SK-N-SH (cell line): Measurements from ENCODE around the gene NOD1. TPM values are rescaled to one million over a fixed set of nuclear protein-coding genes. Genes with fewer than 3 reads are reported as not detected.

ENCODE experiments used
- CTCF ChIA-PET: fragments of 300-600, 350-600 bp; formaldehyde crosslinking; extraction: SDS; loops from one replicate; lab custom pipeline; 2021; lab: Yijun Ruan, JAX
- POLR2A ChIA-PET: fragments of 350-600 bp; sonication (Branson Sonifier 250); formaldehyde crosslinking; extraction: SDS; loops from one replicate; lab custom pipeline; 2020; ENCODE audit warnings: antibody characterized with exemption, inconsistent platforms; lab: Yijun Ruan, JAX
- DNase-seq: peaks from one replicate; pipeline ENCODE4 v3.0.0; 2012
- H2AFZ ChIP-seq: fragments of 200-600 bp; sonication (generic); 2 replicates; pipeline ENCODE4 v1.8.1; 2016; ENCODE audit warnings: antibody characterized with exemption, mild to moderate bottlenecking, low read depth
- H3F3A ChIP-seq: fragments of 200-600 bp; sonication (generic); replicated peaks from 2 replicates; pipeline ENCODE3; 2016; ENCODE audit warnings: antibody characterized with exemption, mild to moderate bottlenecking; ENCODE audit not compliant: insufficient read depth
- H3K27ac ChIP-seq, 2 experiments: fragments of 200-500 bp in 1 of 2; fragments of 200-600 bp in 1 of 2; sonication (Bioruptor generic) in 1 of 2; sonication (generic), shearing (Covaris generic) in 1 of 2; 2 replicates each; pipeline versions ENCODE4 v1.5.1 to v1.6.1; 2014 to 2016; ENCODE audit warnings: low read depth in 2 of 2, inconsistent platforms in 1 of 2, low read length in 1 of 2, mild to moderate bottlenecking in 1 of 2, mixed read lengths in 1 of 2
- H3K27me3 ChIP-seq: fragments of 200-600 bp; sonication (generic), shearing (Covaris generic); 2 replicates; pipeline ENCODE4 v1.6.1; 2016; ENCODE audit warnings: mixed run types; ENCODE audit not compliant: insufficient read depth
- H3K36me3 ChIP-seq, 2 experiments: fragments of 200-500 bp in 1 of 2; fragments of 200-600 bp in 1 of 2; sonication (Bioruptor generic) in 1 of 2; sonication (generic) in 1 of 2; replicated peaks in 1 of 2; 2 replicates each; pipeline versions ENCODE3 to v1.5.1; 2014 to 2016; ENCODE audit warnings: low read length in 1 of 2, mild to moderate bottlenecking in 1 of 2; ENCODE audit not compliant: insufficient read depth in 2 of 2, control insufficient read depth in 1 of 2
- H3K4me1 ChIP-seq, 2 experiments: fragments of 200-500 bp in 1 of 2; fragments of 200-600 bp in 1 of 2; sonication (Bioruptor generic) in 1 of 2; sonication (generic), shearing (Covaris generic) in 1 of 2; 2 replicates each; pipeline versions ENCODE4 v1.5.1 to v1.6.1; 2014 to 2016; ENCODE audit warnings: low read depth in 1 of 2, low read length in 1 of 2, mixed run types in 1 of 2; ENCODE audit not compliant: insufficient read depth in 2 of 2, control insufficient read depth in 1 of 2
- H3K4me2 ChIP-seq: fragments of 200-600 bp; sonication (generic), shearing (Covaris generic); 2 replicates; pipeline ENCODE4 v1.6.1; 2017; ENCODE audit warnings: mixed run types
- H3K4me3 ChIP-seq, 2 experiments: fragments of 200-500 bp in 1 of 2; fragments of 200-600 bp in 1 of 2; sonication (Bioruptor generic) in 1 of 2; sonication (generic), shearing (Covaris generic) in 1 of 2; 2 replicates each; pipeline versions ENCODE4 v1.5.1 to v1.8.1; 2014 to 2016; ENCODE audit warnings: low read depth in 2 of 2, inconsistent platforms in 1 of 2, low read length in 1 of 2, mild to moderate bottlenecking in 1 of 2, mixed read lengths in 1 of 2, moderate library complexity in 1 of 2
- H3K79me2 ChIP-seq: fragments of 200-600 bp; sonication (generic); 2 replicates; pipeline ENCODE4 v1.8.1; 2017; ENCODE audit warnings: mild to moderate bottlenecking; ENCODE audit not compliant: insufficient read depth
- H3K9ac ChIP-seq: fragments of 200-600 bp; sonication (generic); 2 replicates; pipeline ENCODE4 v1.6.1; 2017; ENCODE audit warnings: mixed run types
- H3K9me2 ChIP-seq: fragments of 200-600 bp; sonication (generic); 2 replicates; pipeline ENCODE4 v1.6.1; 2017; ENCODE audit warnings: mixed run types
- H3K9me3 ChIP-seq: fragments of 200-600 bp; sonication (generic); 2 replicates; pipeline ENCODE4 v1.6.1; 2017; ENCODE audit warnings: mixed run types, mild to moderate bottlenecking, moderate library complexity
- H4K20me1 ChIP-seq: fragments of 200-600 bp; sonication (generic); 2 replicates; pipeline ENCODE4 v1.6.1; 2017; ENCODE audit warnings: mild to moderate bottlenecking, mixed run types; ENCODE audit not compliant: insufficient read depth
- EZH2phosphoT487 ChIP-seq: fragments of 200-600 bp; sonication (generic); IDR thresholded peaks from 2 replicates; pipeline ENCODE4 v1.6.1; 2017; ENCODE audit warnings: low read depth, mixed run types, mild to moderate bottlenecking, antibody characterized with exemption, moderate library complexity, borderline replicate concordance
- FOSL2 ChIP-seq: IDR thresholded peaks from 2 replicates; pipeline ENCODE4 v1.4.0; 2012; ENCODE audit warnings: low read depth, mild to moderate bottlenecking, moderate library complexity, borderline replicate concordance
- FOXM1 ChIP-seq: IDR thresholded peaks from 2 replicates; pipeline ENCODE4 v1.4.0; 2012; ENCODE audit warnings: low read depth, mild to moderate bottlenecking
- GATA2 ChIP-seq: sonication (generic); formaldehyde crosslinking; IDR thresholded peaks from 2 replicates; pipeline ENCODE4 v1.5.0; 2020; ENCODE audit warnings: mild to moderate bottlenecking, missing genetic modification reagents
- IRF3 ChIP-seq: fragments of 150-350 bp; IDR thresholded peaks from 2 replicates; pipeline ENCODE4 v1.6.1; 2016; ENCODE audit warnings: mild to moderate bottlenecking, low read depth, low read length
- JUND ChIP-seq: IDR thresholded peaks from 2 replicates; pipeline ENCODE4 v1.4.0; 2012
- MXI1 ChIP-seq: IDR thresholded peaks from 2 replicates; pipeline ENCODE4 v1.6.1; 2012; ENCODE audit warnings: mild to moderate bottlenecking, low read depth, low read length, improper control_type of control experiment
- RCOR1 ChIP-seq: fragments of 150-350 bp; IDR thresholded peaks from 2 replicates; pipeline ENCODE4 v1.6.1; 2017; ENCODE audit warnings: antibody characterized with exemption, low read length
- RXRA ChIP-seq: IDR thresholded peaks from 2 replicates; pipeline ENCODE4 v1.4.0; 2012; ENCODE audit warnings: low read depth, mild to moderate bottlenecking, borderline replicate concordance
- SIN3A ChIP-seq: IDR thresholded peaks from 2 replicates; pipeline ENCODE4 v1.6.1; 2012; ENCODE audit warnings: low read depth, mild to moderate bottlenecking, low read length, moderate library complexity, borderline replicate concordance
- SMC3 ChIP-seq: IDR thresholded peaks from 2 replicates; pipeline ENCODE4 v1.6.1; 2012; ENCODE audit warnings: low read depth, low read length, improper control_type of control experiment
- TEAD4 ChIP-seq: IDR thresholded peaks from 2 replicates; pipeline ENCODE4 v1.4.0; 2012; ENCODE audit warnings: mild to moderate bottlenecking, borderline replicate concordance; ENCODE audit not compliant: insufficient read depth
- WGBS: methylation state at CpG from one replicate; pipeline ENCODE4 v1.1.6; 2017; ENCODE audit warnings: low lambda C conversion rate; 5-methylcytosine and 5-hydroxymethylcytosine counted together
- polyA plus RNA-seq, 3 experiments: library from polyadenylated mRNA; depleted of rRNA; stranded (reverse); fragments of >200 nt; gene quantifications; 2 replicates each; pipeline ENCODE4 v1.2.3, GENCODE V29; 2012
- TF ChIP-seq, protein P1 (sequence below): IDR thresholded peaks from 2 replicates; pipeline ENCODE4 v1.4.0; 2012; ENCODE audit warnings: low read depth, borderline replicate concordance
- TF ChIP-seq, protein P2 (sequence below): IDR thresholded peaks from 2 replicates; pipeline ENCODE4; 2012
- TF ChIP-seq, protein P3 (sequence below): fragments of 200-600 bp; sonication (generic); IDR thresholded peaks from 2 replicates; pipeline ENCODE4 v1.6.1; 2017; ENCODE audit warnings: antibody characterized with exemption, mild to moderate bottlenecking, moderate library complexity

NOD1 gene
- polyA plus RNA-seq, 1 of the 3 experiments (the other 2 are of a cell fraction) = 5.5 TPM

- TF ChIP-seq SMC3 (no peak), MXI1 (no peak)
- TF ChIP-seq, protein P1, sequence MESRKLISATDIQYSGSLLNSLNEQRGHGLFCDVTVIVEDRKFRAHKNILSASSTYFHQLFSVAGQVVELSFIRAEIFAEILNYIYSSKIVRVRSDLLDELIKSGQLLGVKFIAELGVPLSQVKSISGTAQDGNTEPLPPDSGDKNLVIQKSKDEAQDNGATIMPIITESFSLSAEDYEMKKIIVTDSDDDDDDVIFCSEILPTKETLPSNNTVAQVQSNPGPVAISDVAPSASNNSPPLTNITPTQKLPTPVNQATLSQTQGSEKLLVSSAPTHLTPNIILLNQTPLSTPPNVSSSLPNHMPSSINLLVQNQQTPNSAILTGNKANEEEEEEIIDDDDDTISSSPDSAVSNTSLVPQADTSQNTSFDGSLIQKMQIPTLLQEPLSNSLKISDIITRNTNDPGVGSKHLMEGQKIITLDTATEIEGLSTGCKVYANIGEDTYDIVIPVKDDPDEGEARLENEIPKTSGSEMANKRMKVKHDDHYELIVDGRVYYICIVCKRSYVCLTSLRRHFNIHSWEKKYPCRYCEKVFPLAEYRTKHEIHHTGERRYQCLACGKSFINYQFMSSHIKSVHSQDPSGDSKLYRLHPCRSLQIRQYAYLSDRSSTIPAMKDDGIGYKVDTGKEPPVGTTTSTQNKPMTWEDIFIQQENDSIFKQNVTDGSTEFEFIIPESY = no peak
- TF ChIP-seq, protein P2, sequence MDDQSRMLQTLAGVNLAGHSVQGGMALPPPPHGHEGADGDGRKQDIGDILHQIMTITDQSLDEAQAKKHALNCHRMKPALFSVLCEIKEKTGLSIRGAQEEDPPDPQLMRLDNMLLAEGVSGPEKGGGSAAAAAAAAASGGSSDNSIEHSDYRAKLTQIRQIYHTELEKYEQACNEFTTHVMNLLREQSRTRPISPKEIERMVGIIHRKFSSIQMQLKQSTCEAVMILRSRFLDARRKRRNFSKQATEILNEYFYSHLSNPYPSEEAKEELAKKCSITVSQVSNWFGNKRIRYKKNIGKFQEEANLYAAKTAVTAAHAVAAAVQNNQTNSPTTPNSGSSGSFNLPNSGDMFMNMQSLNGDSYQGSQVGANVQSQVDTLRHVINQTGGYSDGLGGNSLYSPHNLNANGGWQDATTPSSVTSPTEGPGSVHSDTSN = no peak
- TF ChIP-seq, all 33 proteins: peak for 0
These were observed 73.4 kb downstream of the NOD1 start (continued) for GRCh38 chr7:30405179-30405578.

DNA sequence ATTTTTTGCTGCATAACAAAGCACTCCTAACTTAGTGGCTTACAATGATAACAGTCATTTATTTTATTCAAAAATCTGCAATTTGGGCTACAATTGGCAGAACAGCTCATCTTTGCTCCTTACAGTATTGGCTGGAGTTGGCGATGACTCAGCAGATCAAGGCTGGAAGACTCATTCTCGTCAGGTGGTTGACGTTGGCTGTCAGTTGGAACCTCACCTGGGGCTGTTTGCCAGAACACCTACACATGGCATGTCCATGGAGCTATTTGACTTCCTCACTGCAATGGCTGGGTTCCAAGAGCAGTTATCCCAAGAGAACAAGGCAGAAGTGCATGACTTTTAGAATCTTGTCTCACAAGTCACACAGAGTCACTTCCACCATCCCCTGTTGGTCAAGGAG lies 75.1 kb downstream of the NOD1 start:
- no peaks in the 10 kb centered on the region for H3K9me3 ChIP-seq
- no peak overlapping the region for H2AFZ ChIP-seq
- no peaks in the 10 kb centered on the region for H3K79me2 ChIP-seq
- DNase-seq = no peak
- CTCF ChIA-PET = no interaction called here
- no peaks in the 10 kb centered on the region for H4K20me1 ChIP-seq
- TF ChIP-seq JUND (no peak), RCOR1 (no peak), SIN3A (no peak), RXRA (no peak), EZH2phosphoT487 (no peak), TEAD4 (no peak), IRF3 (no peak), GATA2 (no peak), FOSL2 (no peak), MXI1 (no peak), FOXM1 (no peak)
- TF ChIP-seq, protein P1 = no peak
- TF ChIP-seq, protein P2 = no peak
- TF ChIP-seq, protein P3, sequence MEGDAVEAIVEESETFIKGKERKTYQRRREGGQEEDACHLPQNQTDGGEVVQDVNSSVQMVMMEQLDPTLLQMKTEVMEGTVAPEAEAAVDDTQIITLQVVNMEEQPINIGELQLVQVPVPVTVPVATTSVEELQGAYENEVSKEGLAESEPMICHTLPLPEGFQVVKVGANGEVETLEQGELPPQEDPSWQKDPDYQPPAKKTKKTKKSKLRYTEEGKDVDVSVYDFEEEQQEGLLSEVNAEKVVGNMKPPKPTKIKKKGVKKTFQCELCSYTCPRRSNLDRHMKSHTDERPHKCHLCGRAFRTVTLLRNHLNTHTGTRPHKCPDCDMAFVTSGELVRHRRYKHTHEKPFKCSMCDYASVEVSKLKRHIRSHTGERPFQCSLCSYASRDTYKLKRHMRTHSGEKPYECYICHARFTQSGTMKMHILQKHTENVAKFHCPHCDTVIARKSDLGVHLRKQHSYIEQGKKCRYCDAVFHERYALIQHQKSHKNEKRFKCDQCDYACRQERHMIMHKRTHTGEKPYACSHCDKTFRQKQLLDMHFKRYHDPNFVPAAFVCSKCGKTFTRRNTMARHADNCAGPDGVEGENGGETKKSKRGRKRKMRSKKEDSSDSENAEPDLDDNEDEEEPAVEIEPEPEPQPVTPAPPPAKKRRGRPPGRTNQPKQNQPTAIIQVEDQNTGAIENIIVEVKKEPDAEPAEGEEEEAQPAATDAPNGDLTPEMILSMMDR = no peak
- TF ChIP-seq, all 33 proteins: peak for 0
- H3K4me1 ChIP-seq = no peaks in the 10 kb centered on the region
- H3K27ac ChIP-seq = no peak overlapping the region
- POLR2A ChIA-PET = no interaction called here
- H3K9ac ChIP-seq = no peak overlapping the region
- peaks cover 0 to 2% of the 10 kb centered on the region in 2 experiments for H3K36me3 ChIP-seq
- H3K9me2 ChIP-seq = no peaks in the 10 kb centered on the region
- no peaks in the 10 kb centered on the region for H3F3A ChIP-seq
- H3K4me3 ChIP-seq = no peak overlapping the region
- WGBS = 97% methylated on average over 3 of the region's 3 CpGs
- H3K4me2 ChIP-seq = no peak overlapping the region
- H3K27me3 ChIP-seq = no peaks in the 10 kb centered on the region
